A204.1 (cell line): ENCODE results near the gene S100A4.
"Not testable (repeated sequence)": the region's sequence is repeated elsewhere in the genome, so short reads cannot be mapped to it uniquely, and the experiment has no call there.

Experiments used
- FAIRE-seq: peaks from 2 replicates; lab custom pipeline; 2012; peaks lifted over from hg19 to GRCh38; lab: Jason Lieb, UNC

S100A4 gene

DNA sequence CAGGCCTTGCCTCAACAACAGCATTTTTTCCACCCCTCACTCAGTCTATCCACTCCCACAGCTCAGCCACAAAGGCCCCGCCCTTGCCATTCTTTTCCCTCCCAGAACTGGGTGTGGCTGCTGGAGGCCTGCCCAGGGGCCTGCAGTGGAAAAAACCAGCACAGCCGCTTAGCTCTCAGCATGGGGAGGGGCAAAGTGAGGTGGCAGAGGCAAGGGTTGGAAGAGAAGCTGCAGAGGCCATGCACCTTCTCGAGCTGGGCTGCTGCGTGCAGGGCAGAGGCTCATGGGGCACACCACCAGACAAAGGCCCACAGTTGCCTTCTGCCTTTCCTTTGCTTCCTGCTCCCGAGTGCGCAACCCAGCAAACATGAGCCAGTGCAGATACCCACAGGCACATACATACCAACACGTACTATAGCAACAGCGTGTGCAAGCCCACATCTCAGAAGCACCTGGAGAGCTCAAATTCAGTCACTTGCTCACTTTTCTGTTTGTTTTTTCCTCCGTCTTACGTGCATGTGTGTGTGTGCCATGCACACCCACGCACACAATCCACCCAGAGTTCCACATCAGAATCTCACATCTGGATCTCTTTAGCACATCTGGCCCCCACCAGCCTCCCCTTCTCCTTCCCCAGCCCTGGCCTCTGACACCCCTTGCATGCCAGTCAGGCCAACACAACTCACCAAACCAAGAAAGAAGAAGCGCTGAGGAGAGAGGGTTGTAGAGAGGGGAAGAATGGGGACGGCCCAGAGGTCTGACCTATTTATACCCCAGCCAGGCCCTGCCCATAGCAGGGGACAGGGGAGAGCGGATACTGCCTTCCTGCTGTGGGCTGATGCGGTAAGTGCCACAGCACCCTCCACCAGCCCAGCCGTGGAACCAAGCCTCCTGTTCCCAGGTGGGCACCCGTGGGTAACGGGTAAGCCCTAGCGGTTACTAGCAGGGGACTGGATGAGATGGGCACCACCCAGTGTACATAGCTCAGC is at the start of gene S100A4:
TSS of gene S100A4 (minus strand) at position 740 of the 989 bp plus-strand sequence. CDS start 1,012 bp downstream, outside the sequence.
- FAIRE-seq = no peak

DNA sequence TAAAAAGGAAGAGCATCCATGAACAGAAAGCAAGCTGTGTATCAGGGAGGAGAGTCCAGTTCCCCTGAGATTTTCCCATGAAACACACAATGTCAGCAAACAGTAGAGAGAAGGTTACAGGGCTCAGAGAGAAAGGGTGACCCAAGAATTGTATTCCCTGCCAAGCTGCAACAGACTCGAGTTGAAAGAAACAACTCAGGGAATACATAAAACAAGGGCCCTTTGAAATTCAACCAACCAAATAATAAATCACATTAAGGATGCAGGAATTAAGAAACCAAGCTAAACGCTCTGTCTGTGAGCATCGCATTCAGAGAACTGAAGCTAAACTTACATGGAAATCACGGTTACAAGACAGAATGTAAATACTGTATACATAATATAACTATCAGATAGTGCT is 47.1 kb upstream of the S100A4 start:
- no peak for FAIRE-seq

DNA sequence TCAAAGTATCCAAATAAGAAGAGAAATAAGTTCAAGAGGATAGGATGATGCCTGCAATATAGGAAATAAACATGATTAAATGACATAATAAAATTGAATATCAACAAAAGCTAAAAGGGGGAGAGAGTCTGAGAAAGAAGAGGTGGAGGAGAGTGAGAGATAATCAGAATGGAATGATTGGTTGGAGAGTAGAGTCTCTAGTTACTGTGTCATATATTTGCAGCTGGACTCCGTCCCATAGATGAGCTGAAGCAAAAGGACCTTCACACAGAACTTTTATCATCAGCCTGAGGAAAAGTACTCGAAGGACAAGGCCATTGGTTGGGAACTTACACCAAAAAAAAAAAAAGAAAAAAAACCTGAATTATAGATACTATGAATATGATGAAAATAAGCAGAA is 42.9 kb upstream of the S100A4 start:
- no peak for FAIRE-seq

DNA sequence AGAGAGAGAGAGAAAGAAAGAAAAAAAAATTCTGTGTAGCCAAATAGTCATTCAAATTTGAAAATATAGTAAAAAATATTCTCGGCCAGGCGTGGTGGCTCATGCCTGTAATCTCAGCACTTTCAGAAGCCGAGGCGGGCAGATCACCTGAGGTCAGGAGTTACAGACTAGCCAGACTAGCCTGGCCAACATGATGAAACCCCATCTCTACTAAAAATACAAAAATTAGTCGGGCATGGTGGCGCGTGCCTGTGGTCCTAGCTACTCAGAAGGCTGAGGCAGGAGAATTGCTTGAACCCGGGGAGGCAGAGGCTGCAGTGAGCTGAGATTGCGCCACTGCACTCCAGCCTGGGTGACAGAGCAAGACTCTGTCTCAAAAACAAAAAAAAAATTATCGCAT is 42.4 kb upstream of the S100A4 start:
- not testable (repeated sequence) for FAIRE-seq

DNA sequence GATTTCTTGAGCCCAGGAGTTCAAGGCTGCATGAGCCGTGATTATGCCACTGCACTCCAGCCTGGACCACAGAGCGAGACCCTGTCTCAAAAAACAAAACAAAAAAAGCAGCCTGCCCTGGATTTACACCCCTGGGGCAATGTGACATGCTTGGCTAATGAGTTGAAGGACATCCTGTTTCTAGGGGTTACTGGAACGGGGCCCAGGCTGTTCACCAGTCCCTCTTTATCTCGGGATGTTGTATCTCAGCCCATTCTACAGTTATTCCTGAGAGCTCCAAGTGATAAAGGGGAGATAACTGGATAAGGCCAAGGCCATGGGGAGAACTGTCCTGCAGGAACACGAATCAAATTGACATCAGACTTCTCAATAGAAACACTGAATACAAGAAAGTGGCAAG is 41.7 kb upstream of the S100A4 start:
- no peak for FAIRE-seq

DNA sequence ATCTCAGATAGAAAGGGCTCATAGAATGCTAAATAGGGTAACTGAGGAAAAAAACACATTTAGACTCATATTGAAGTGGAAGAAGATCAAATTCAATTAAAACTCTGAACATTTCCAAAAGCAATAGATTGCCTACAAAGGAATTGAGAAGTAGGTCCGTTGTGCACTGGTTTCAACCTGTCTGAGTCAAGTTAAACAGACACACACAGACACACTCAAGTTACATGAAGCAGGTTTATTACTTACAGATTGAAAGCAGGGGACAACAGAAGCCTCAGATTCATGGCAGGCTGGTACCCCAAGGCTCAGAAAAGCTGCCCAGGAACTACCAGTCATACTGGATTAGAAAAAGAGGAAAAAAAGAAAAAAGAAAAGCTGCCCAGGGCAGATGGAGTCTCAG is 40.7 kb upstream of the S100A4 start:
- no peak for FAIRE-seq

DNA sequence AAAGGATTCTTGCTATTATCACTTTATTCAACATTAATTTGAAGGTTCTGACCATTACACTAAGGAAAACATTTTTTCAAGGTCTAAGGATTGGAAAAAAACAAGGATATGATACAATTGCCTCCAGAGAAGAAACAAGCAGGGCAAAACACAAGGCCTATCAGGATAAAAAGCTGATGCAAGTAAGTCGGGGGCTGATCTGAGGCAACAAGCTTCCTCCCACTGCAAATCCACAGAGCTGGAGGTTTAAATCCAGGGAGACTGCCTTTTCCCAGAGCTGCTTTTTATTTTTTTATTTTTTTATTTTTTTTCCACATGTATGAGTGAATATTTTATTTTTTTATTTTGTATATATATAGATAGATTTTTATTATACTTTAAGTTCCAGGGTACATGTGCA is 39.4 kb upstream of the S100A4 start:
- FAIRE-seq = no peak

DNA sequence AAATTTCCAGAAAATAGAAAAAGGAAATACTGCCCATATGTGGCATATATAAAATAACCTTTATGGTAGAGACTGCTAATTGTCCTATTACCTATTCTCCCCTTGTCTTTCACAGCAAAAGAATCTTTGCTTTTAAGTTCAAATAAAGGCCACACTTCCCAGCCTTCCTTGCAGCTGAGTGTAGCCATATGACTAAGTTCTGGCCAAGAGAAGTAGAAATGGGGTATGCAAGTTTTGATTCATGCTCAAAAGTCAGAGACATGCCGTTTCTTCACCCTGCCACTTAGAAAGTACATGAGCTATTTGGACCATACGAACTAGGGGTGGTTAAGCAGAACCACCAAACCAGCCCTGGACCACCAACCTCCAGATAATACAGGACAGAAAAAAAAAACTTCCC is 38.4 kb upstream of the S100A4 start:
- FAIRE-seq = peak; percentile 25

DNA sequence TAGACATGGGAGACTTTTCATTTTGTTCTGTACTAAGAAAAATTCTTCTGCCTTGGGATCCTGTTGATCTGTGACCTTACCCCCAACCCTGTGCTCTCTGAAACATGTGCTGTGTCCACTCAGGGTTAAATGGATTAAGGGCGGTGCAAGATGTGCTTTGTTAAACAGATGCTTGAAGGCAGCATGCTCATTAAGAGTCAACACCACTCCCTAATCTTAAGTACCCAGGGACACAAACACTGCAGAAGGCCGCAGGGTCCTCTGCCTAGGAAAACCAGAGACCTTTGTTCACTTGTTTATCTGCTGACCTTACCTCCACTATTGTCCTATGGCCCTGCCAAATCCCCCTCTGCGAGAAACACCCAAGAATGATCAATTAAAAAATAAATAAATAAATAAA is 37.9 kb upstream of the S100A4 start:
- not testable (repeated sequence) for FAIRE-seq

DNA sequence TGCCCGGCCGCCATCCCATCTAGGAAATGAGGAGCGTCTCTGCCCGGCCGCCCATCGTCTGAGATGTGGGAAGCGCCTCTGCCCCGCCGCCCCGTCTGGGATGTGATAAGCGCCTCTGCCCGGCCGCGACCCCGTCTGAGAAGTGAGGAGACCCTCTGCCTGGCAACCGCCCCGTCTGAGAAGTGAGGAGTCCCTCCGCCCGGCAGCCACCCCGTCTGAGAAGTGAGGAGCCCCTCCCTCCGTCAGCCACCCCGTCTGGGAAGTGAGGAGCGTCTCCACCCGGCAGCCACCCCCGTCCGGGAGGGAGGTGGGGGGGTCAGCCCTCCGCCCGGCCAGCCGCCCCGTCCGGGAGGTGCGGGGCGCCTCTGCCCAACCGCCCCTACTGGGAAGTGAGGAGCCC is 37.2 kb upstream of the S100A4 start:
- not testable (repeated sequence) for FAIRE-seq

DNA sequence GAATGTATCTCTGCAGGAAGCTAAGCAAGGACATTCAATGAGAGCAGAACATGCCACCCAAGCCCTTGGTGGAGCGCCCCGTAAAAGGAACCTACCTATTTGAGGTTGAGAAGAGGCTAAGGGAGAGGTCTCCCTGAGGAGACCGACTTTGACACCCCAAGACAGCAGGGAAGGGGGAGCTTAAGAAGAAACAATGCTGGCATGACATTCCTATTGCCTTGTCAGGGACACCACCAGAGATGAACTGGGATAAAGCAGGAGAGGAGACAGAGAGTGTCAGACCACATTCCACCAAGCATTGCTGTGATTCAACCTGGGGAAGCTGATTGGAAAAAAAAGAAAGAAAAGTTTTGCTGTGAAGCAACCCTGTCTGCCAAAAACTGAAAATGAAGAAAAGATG is 33.3 kb upstream of the S100A4 start:
- no peak for FAIRE-seq

DNA sequence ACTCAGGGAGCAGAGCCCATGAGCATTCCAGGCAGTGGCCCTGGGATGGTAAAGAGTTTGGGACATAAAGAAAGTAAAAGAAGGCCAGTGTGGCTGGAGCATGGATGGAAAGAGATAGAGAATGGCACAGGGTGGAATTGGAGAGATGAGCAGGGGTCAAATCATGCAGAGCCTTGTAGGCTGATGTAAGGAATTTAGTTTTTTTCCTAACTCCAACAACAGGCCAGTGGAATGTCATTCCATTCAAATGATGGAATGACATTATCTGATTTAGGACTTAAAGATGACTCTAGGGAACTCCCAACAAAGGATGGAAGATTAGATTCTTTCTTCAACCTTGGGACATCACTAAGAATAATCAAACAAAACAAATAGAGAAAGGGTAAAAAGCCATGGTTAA is 32.9 kb upstream of the S100A4 start:
- no peak for FAIRE-seq

DNA sequence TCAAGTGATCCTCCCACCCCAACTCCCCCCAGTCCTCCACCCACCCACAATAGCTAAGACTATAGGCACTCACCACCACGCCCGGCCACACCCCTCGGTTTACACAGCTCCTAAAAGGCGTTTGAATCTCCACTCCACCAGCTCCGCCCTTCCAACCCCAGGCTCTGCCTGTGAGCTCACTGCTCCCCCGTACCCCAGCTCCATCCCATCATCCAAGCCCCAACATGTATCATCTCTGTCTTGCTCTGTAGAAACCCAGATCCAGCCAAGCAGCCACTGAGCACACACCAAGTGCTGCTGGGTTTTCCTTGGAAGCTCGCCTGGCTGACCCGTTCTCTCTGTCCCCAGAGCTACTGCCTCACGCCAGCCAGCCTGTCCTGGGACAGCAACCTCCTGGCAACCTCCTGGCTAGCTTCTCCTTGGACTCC is 32.0 kb upstream of the S100A4 start:
- no peak for FAIRE-seq

DNA sequence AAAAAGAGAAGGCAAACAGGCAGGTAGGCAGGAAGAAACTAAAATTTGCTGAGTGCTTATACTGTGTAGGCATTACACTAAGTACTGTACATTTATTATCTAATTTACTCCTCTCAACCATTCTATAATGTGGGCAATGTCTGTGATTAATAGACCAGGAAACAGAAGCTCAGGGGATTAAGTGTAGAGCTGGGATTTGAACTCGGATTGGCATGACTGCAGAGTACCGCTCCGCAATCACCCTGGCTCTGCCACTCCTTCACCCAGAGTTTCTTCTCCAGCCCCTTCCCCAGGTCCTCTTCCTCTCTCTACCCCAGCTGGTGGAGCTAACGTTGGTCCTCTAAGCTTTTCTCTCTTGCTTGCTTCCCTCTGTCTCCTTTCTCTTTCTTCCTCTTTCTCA is 31.5 kb upstream of the S100A4 start:
- no peak for FAIRE-seq

DNA sequence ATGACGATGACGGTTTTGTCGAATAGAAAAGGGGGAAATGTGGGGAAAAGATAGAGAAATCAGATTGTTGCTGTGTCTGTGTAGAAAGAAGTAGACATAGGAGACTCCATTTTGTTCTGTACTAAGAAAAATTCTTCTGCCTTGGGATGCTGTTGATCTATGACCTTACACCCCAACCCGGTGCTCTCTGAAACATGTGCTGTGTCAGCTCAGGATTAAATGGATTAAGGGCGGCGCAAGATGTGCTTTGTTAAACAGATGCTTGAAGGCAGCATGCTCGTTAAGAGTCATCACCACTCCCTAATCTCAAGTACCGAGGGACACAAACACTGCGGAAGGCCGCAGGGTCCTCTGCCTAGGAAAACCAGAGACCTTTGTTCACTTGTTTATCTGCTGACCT is 29.9 kb upstream of the S100A4 start:
- FAIRE-seq = not testable (repeated sequence)

DNA sequence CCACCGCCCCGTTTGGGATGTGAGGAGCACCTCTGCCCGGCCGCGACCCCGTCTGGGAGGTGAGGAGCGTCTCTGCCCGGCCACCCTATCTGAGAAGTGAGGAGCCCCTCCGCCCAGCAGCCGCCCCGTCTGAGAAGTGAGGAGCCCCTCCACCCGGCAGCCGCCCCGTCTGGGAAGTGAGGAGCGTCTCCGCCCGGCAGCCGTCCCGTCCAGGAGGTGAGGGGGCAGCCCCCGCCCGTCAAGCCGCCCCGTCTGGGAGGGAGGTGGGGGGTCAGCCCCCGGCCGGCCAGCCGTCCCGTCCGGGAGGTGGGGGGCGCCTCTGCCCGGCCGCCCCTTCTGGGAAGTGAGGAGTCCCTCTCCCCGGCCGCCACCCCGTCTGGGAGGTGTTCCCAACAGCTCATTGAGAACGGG is 29.5 kb upstream of the S100A4 start:
- not testable (repeated sequence) for FAIRE-seq

DNA sequence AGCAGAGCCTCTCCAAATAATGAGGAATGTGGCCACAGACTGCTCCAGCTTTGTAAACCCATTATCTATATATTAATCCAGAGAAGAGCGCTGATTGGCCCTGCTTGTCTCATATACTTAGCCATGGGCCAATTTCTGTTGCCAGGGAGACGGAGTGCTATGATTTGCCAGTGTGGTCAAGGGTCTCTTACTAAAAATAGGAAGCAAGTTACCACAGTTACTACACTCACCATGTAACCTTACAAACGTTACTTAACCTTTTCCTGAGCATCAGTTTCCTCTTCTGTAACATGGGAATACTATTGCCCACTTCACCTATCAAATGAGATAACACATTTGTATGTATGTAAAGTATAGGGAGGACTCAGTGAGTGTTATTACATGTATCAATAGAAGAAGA is 27.7 kb upstream of the S100A4 start:
- no peak for FAIRE-seq

DNA sequence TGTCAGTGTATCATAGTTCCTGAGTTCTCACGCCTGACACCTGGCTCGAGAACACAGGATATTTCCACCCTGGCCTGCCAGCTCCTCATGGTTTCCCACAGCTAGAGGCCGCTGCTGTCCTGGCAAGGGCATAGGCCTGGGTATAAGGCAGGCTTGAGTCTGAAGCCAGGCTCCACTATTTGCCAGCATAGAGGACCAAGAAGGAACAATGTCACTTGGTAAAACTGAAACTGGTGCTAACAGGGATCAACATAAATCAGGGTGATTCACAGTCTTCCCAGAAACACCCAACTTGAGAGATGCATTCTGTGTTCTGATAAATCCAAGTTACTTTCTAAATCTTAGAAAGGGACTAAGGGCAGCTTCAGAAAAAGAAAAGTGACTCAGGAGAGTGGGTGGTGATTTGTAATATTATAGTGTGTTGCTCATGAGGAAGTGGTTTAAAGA is 27.0 kb upstream of the S100A4 start:
- no peak for FAIRE-seq

DNA sequence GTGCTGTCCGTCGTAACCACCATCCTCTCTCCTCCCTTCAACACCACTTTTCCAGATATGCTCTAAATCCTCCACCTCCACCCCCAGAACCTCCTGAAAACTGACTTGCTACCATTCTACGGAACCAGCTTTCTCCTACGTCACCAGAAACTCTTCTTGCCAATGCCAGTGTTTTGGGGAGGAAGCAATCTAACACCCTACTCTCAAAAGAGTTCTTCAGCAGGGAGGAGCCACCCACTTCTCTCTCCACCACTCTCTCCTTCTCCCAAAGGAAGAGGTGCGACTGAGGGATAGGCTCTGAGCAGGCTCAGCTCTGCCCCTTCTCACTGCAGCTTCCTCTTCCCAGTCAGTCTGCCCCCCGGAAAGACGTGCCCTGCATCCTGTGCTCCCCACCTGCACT is 26.1 kb upstream of the S100A4 start:
- no peak for FAIRE-seq

DNA sequence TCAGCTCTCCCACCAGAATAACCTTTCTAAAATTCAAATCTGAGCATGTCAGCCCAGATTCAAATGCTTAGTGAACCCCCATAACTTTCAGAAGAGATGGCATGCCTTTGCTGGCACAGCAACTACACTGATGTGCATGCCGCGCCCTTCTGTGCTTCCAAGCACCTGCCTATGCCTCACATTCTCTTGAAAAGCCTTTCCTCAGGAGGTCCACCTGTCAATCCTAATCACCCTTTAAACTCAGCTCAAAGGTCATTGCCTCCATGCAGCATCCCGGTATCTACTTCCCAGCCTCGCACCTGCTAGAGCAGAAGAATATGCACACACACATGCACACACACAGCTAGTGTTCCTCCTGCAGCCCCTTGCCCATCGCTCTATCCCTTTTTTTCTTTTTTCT is 25.3 kb upstream of the S100A4 start:
- FAIRE-seq = no peak

DNA sequence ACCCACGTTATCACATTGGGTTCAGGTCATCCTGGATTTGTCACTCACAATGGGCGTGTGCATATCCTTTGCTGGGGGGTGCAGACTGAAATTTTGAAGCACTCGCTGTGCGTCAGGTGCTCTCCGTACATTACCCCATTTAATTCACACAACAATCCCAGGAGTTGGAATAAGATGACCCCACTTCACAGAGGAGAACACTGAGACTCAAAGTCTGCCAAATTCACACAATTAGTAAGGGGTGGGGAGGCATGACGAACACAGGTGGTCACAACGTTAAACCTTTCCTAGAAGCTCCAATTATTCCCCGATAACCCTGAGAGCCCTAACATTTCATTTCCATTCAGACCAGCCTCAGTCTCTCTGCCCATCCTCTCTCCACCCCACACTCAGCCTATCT is 23.9 kb upstream of the S100A4 start:
- FAIRE-seq = no peak

DNA sequence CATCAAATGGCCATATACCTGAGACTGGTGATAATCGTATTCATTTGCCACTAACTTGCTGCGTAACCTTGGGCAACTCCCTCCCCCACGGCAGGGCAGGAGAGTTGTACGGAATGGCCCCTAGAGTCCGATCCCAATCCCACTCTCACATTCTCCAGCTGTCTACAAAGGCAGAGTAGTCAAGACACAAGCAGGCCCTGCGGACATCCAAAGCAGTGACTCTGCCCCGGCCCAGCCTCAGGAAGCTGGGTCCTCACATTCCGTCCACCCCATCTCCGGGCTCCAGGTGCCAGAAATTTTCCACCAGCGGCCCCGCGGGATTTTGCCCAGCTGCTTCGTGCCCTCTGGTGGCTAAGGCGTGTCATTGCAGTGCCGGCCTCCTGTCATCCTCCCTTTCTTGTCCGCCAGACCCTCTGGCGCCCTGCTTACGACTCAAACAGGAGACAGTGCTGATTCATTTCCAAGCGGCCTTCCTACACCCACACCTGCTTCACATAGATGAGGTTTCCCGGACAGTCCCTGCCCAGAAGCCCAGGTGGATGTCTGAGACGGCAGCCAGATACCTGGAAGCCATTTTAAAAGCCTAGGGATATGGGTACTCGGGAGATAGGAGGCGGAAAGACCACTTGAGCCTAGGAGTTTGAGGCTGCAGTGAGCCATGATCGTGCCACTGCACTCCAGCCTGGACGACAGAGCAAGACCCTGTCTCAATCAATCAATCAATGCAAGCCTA is 22.9 kb upstream of the S100A4 start:
- no peak for FAIRE-seq

DNA sequence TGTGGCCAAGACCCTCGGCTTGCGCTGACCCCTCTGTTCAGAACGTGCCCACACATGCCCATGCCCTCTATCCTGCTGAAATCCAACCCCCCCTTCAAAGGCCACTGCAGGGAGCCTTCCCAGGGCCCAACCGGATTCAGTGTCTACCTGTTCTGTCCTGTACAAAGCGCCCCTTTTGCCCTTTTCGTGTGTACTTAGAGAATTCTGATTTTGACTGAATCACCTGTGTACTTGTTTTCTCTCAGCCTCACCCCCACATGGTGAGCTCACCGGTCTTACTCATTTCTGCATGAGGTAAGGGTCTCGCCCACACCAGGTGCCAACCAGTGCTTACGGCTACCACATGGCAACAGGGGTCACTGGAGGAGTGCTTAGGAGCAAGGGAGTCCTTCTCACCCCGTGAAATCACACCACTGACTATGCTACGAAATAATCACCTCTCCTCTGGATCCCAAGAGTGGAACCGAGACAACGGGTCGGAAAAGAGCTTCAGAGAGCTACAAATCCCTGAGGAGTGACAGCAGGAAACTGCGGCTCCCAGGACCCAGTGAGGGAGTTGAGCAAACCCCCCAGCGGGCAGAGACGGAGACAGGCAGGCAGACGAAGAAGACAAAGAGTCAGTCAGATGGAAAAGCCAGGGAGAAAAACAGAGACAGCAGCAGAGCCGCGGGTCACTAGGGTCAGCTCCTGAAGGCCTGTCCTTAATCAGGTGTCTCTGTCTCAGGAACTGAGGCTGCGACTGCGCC is 22.2 kb upstream of the S100A4 start:
- FAIRE-seq = no peak
